ENCODE results near the gene CTSE. TPM values are rescaled to one million over a fixed set of nuclear protein-coding genes. Genes with fewer than 3 reads are reported as not detected.
A peak's percentile ranks its signal among the peaks of the same experiment; 100 is the strongest.

Gene CTSE
- total and polyA plus RNA-seq, 7 experiments from 2014 or later = not detected

DNA sequence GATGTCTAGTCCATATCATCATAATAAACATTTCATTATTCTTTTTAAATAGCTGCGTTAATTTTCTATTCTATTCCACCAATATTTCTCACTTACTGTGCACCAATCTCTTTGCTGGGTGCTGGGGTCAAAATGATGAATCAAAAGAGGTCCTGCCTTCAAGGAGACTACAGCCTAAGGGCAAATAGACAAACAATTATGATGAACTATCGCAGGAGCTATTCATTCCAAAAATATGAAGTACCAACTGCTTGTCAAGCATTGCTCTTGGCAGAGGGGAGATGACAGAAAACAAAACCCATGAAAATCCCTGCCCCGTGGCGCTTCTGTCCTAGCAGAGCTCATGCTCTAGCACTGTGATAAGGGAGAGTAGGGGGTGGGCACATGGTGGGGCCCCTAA, 51.6 kb downstream of the CTSE start:
- no peak for ATAC-seq
- Mint-ChIP-seq H3K27ac (no peak overlapping the region), H3K9me3 (peaks cover 0 to 21% (median 0%) of the 10 kb centered on the region in 11 donors), H3K4me1 (peaks cover 0 to 3% (median 0%) of the 10 kb centered on the region in 7 donors), H3K27me3 (no peaks in the 10 kb centered on the region), H3K36me3 (no peaks in the 10 kb centered on the region), H3K4me3 (no peak overlapping the region)
- no peaks in the 10 kb centered on the region for H3K4me1 ChIP-seq (ENCODE audit: control insufficient read depth in 2 of 2, insufficient read depth in 2 of 2, low read length in 2 of 2)
- ChIA-PET POLR2A (interaction anchor here (0.7 kb wide), 1 partner anchor 162 kb away, joined by 3 read pairs; no protein-coding TSS in a partner anchor), CTCF (interaction anchor here (0.7 to 0.9 kb wide), 2 partner anchors 179 to 314 kb away, joined by 3 read pairs; no protein-coding TSS in a partner anchor)
- H3K27ac ChIP-seq (ENCODE audit: low read depth, low read length) = no peak overlapping the region
- intact Hi-C loops (cut with micrococcal nuclease) = no loop called here
- no peaks in the 10 kb centered on the region for H3K36me3 ChIP-seq (ENCODE audit: control insufficient read depth in 2 of 3, insufficient read depth in 3 of 3, low read length in 3 of 3)
- H3K4me3 ChIP-seq (ENCODE audit: low read length) = no peak overlapping the region
- H3K9me3 ChIP-seq (ENCODE audit: control insufficient read depth in 2 of 3, low read length in 3 of 3) = no peaks in the 10 kb centered on the region
- no peaks in the 10 kb centered on the region for H3K27me3 ChIP-seq (ENCODE audit: control insufficient read depth in 2 of 2, insufficient read depth in 2 of 2, low read length in 2 of 2)
- DNase-seq = no peak

DNA sequence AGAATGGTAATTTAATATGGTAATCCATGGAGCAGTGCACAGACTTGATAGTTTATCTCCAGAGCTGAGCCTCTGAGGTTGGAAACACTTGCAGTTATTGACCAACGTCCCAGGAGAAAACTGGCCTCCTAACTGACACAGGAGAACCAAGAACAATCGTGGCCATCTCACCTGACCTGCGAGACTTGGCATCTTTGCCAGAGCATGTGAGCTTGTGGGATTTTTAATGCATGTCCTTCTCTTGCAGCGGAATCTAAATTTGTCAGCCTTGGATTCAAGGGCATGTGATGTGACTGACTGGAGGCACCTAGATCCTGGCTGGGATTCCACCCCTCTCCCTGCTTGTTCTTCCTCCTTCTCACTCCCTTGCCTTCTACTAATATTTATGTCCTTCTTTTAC, 52.6 kb downstream of the CTSE start:
- no peaks in the 10 kb centered on the region for H3K27me3 Mint-ChIP-seq
- peaks cover 0 to 3% (median 0%) of the 10 kb centered on the region in 7 donors for H3K4me1 Mint-ChIP-seq
- H3K4me1 ChIP-seq (ENCODE audit: control insufficient read depth in 2 of 2, insufficient read depth in 2 of 2, low read length in 2 of 2) = no peaks in the 10 kb centered on the region
- ATAC-seq = no peak
- no peak overlapping the region for H3K4me3 Mint-ChIP-seq
- H3K9me3 ChIP-seq (ENCODE audit: control insufficient read depth in 2 of 3, low read length in 3 of 3) = no peaks in the 10 kb centered on the region
- H3K27me3 ChIP-seq (ENCODE audit: control insufficient read depth in 2 of 2, insufficient read depth in 2 of 2, low read length in 2 of 2) = no peaks in the 10 kb centered on the region
- CTCF ChIA-PET = interaction anchor here (0.7 kb wide), 1 partner anchor 13 kb away, joined by 3 read pairs; no protein-coding TSS in a partner anchor
- intact Hi-C loops (cut with micrococcal nuclease) = no loop called here
- no peaks in the 10 kb centered on the region for H3K36me3 ChIP-seq (ENCODE audit: control insufficient read depth in 2 of 3, insufficient read depth in 3 of 3, low read length in 3 of 3)
- H3K27ac ChIP-seq (ENCODE audit: low read depth, low read length) = no peak overlapping the region
- H3K36me3 Mint-ChIP-seq = no peaks in the 10 kb centered on the region
- no peak overlapping the region for H3K4me3 ChIP-seq (ENCODE audit: low read length)
- H3K9me3 Mint-ChIP-seq = peaks cover 0 to 21% (median 0%) of the 10 kb centered on the region in 11 donors
- DNase-seq = no peak
- POLR2A ChIA-PET = no interaction called here
- H3K27ac Mint-ChIP-seq = peak overlapping the region in 1 of 9 donors; percentile 6

DNA sequence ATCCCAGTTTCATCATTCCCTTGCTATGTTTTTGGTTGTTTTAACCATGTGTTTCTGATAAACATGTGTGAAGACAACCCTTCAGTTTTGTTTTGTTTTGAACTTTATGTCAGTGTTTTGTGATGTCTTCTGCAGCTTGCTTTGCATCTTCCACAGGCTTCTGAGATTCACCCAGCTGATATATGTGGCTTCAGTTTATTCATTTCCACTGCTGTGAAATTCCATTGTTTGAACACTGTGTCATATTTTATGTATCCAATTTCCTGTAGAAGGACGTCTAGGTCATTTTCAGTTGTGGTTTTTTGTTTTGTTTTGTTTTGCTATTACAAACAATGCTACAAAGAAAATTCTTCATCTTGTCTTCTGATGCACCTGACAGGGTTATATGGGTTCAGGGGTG, 53.2 kb downstream of the CTSE start:
- H3K36me3 Mint-ChIP-seq = no peaks in the 10 kb centered on the region
- no peak for DNase-seq
- no peaks in the 10 kb centered on the region for H3K36me3 ChIP-seq (ENCODE audit: control insufficient read depth in 2 of 3, insufficient read depth in 3 of 3, low read length in 3 of 3)
- ChIA-PET POLR2A (no interaction called here), CTCF (interaction anchor here (0.6 to 0.7 kb wide), 2 partner anchors 13 to 16 kb away, joined by 3 read pairs; no protein-coding TSS in a partner anchor)
- H3K4me1 ChIP-seq (ENCODE audit: control insufficient read depth in 2 of 2, insufficient read depth in 2 of 2, low read length in 2 of 2) = no peaks in the 10 kb centered on the region
- intact Hi-C loops (cut with micrococcal nuclease) = no loop called here
- no peak overlapping the region for H3K4me3 Mint-ChIP-seq
- H3K27me3 Mint-ChIP-seq = no peaks in the 10 kb centered on the region
- no peak for ATAC-seq
- peaks cover 0 to 21% (median 0%) of the 10 kb centered on the region in 11 donors for H3K9me3 Mint-ChIP-seq
- no peaks in the 10 kb centered on the region for H3K9me3 ChIP-seq (ENCODE audit: control insufficient read depth in 2 of 3, low read length in 3 of 3)
- H3K4me3 ChIP-seq (ENCODE audit: low read length) = no peak overlapping the region
- peak overlapping the region in 1 of 9 donors; percentile 10 for H3K27ac Mint-ChIP-seq
- no peak overlapping the region for H3K27ac ChIP-seq (ENCODE audit: low read depth, low read length)
- no peaks in the 10 kb centered on the region for H3K27me3 ChIP-seq (ENCODE audit: control insufficient read depth in 2 of 2, insufficient read depth in 2 of 2, low read length in 2 of 2)
- H3K4me1 Mint-ChIP-seq = peaks cover 0 to 3% (median 0%) of the 10 kb centered on the region in 7 donors

DNA sequence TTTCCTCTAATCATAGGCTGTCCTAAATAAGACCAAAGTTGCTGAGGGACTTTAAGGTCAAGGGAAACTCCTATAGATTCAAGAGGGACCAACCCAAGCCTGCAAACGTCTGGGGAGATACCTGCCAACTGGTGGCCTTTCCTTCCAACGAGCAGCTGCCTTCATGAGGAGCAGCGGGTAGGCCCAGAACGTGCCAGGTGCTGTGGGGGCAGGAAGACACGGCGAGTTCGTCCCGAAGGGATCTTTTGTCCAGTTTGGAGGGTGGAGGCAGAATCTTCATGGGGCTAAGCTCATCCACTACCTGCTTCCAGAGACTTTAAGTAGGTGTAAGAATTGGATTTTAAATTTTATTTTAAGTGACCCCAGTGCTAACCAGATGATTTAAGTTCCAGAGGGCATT, 54.5 kb downstream of the CTSE start:
- Mint-ChIP-seq H3K27ac (no peak overlapping the region), H3K4me1 (peaks cover 0 to 3% (median 0%) of the 10 kb centered on the region in 7 donors), H3K36me3 (no peaks in the 10 kb centered on the region), H3K27me3 (no peaks in the 10 kb centered on the region), H3K4me3 (no peak overlapping the region), H3K9me3 (peaks cover 0 to 12% (median 0%) of the 10 kb centered on the region in 11 donors)
- Histone ChIP-seq H3K4me1 (ENCODE audit: control insufficient read depth in 2 of 2, insufficient read depth in 2 of 2, low read length in 2 of 2) (no peaks in the 10 kb centered on the region), H3K27me3 (ENCODE audit: control insufficient read depth in 2 of 2, insufficient read depth in 2 of 2, low read length in 2 of 2) (no peaks in the 10 kb centered on the region), H3K4me3 (ENCODE audit: low read length) (no peak overlapping the region), H3K27ac (ENCODE audit: low read depth, low read length) (no peak overlapping the region), H3K36me3 (ENCODE audit: control insufficient read depth in 2 of 3, insufficient read depth in 3 of 3, low read length in 3 of 3) (no peaks in the 10 kb centered on the region), H3K9me3 (ENCODE audit: control insufficient read depth in 2 of 3, low read length in 3 of 3) (no peaks in the 10 kb centered on the region)
- intact Hi-C loops (cut with micrococcal nuclease) = no loop called here
- ChIA-PET POLR2A (no interaction called here), CTCF (interaction anchor here (0.8 to 1.9 kb wide), 2 partner anchors 8 to 75 kb away, joined by 3 to 5 read pairs; no protein-coding TSS in a partner anchor)
- DNase-seq (no peak), ATAC-seq (no peak)

DNA sequence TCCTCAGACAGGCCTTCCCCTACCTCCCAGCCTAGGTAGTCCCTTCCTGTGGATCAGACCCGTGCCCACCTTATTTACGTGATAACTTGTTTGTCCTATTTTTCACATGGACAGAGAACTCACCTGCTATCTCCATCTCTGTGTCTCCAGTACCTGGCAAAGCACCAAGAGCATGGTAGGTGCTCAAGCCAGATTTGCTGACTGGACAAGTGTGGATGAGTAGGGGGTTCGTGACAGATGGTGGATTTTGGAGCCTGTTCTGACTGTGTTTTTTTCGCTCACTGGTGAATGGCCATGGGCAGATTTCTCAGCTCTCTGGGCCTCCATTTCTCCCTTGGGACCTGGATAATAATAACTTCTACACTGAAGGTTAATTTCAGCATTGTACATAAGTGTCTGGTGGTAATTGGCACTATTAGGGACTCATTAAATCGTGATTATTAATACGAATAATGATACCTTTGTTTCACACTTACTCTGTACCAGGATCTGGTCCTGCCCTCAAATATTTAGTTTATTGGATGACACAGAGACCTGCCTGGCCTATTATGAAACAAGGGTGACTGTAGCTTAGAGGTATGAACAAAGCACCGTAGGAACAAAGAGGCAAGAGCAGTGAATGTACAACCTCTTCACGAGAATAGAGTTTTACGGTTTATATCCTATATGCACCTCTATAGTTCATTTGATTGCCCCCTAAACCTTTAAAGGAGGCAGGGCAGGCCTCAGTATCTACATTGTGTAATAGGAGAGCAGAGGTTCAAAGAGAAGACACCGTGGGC, 56.0 kb downstream of the CTSE start:
- peak overlapping the region in 1 of 9 donors; percentile 59 for H3K27ac Mint-ChIP-seq
- H3K27me3 ChIP-seq (ENCODE audit: control insufficient read depth in 2 of 2, insufficient read depth in 2 of 2, low read length in 2 of 2) = no peaks in the 10 kb centered on the region
- H3K9me3 ChIP-seq (ENCODE audit: control insufficient read depth in 2 of 3, low read length in 3 of 3) = no peaks in the 10 kb centered on the region
- no peaks in the 10 kb centered on the region for H3K36me3 Mint-ChIP-seq
- no peaks in the 10 kb centered on the region for H3K27me3 Mint-ChIP-seq
- no peaks in the 10 kb centered on the region for H3K36me3 ChIP-seq (ENCODE audit: control insufficient read depth in 2 of 3, insufficient read depth in 3 of 3, low read length in 3 of 3)
- DNase-seq (no peak), ATAC-seq (no peak)
- no peak overlapping the region for H3K4me3 Mint-ChIP-seq
- POLR2A ChIA-PET = interaction anchor here (0.6 kb wide), 1 partner anchor 601 kb away, joined by 3 read pairs; no protein-coding TSS in a partner anchor
- H3K4me1 Mint-ChIP-seq = peaks cover 0 to 3% (median 0%) of the 10 kb centered on the region in 7 donors
- no peak overlapping the region for H3K27ac ChIP-seq (ENCODE audit: low read depth, low read length)
- CTCF ChIA-PET = interaction anchor here (1.9 kb wide), 1 partner anchor 10 kb away, joined by 5 read pairs; no protein-coding TSS in a partner anchor
- no peaks in the 10 kb centered on the region for H3K9me3 Mint-ChIP-seq
- H3K4me3 ChIP-seq (ENCODE audit: low read length) = no peak overlapping the region
- intact Hi-C loops (cut with micrococcal nuclease) = no loop called here
- no peaks in the 10 kb centered on the region for H3K4me1 ChIP-seq (ENCODE audit: control insufficient read depth in 2 of 2, insufficient read depth in 2 of 2, low read length in 2 of 2)

DNA sequence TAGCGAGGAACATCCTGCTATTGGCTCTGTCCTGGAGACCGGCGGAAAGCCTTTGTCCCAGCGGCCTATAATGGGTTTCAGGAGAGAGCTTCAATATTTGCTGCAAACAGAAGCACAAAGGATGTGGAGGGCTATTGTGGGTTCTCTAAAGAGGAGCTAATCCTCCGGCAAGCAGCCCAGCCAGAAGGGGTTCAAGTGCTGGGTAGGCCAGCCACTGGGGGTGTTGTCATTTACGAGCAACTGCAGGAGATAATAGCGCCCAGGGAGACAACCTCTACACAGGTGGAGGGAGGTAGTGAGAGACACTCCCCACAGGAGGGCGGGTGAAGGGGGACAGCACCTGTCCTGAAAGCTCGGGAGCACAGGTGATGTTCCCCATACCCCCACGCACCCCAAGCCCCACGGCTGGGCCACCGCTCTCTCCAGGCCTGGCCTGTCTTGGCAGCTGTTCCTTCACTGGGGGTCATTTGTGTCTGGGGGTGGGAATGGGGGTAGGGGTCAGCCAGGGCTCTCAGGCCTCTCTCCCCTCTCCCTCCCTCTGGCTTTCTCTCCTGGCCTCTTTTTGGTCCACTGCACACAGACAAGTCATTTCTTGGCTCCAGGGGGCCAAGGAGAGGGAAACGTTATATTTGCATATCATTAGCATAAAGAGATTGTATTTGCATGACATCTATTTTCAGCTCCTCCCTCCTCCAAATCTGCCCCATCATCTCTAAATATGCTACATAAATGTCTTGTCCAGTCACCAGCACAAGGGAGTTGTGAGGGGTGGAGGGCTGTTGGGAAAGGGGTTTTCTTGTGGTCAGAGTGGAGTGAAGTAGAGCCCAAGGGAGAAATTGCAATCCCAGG, 58.4 kb downstream of the CTSE start:
- intact Hi-C loops (cut with micrococcal nuclease) = no loop called here
- DNase-seq = no peak
- ChIA-PET CTCF (no interaction called here), POLR2A (no interaction called here)
- no peak overlapping the region for H3K4me3 Mint-ChIP-seq
- no peaks in the 10 kb centered on the region for H3K36me3 Mint-ChIP-seq
- ATAC-seq = no peak
- peak overlapping the region in 1 of 9 donors; percentile 72 for H3K27ac Mint-ChIP-seq
- Histone ChIP-seq H3K36me3 (ENCODE audit: control insufficient read depth in 2 of 3, insufficient read depth in 3 of 3, low read length in 3 of 3) (no peaks in the 10 kb centered on the region), H3K4me3 (ENCODE audit: low read length) (no peak overlapping the region), H3K9me3 (ENCODE audit: control insufficient read depth in 2 of 3, low read length in 3 of 3) (no peaks in the 10 kb centered on the region), H3K27ac (ENCODE audit: low read depth, low read length) (no peak overlapping the region), H3K27me3 (ENCODE audit: control insufficient read depth in 2 of 2, insufficient read depth in 2 of 2, low read length in 2 of 2) (no peaks in the 10 kb centered on the region), H3K4me1 (ENCODE audit: control insufficient read depth in 2 of 2, insufficient read depth in 2 of 2, low read length in 2 of 2) (no peaks in the 10 kb centered on the region)
- H3K27me3 Mint-ChIP-seq = peaks cover 0 to 6% (median 0%) of the 10 kb centered on the region in 5 donors
- peaks cover 0 to 11% (median 0%) of the 10 kb centered on the region in 7 donors for H3K4me1 Mint-ChIP-seq
- no peaks in the 10 kb centered on the region for H3K9me3 Mint-ChIP-seq
